Measurements from ENCODE around the gene ARIH2. TPM values are rescaled to one million over a fixed set of nuclear protein-coding genes. Genes with fewer than 3 reads are reported as not detected.

Gene ARIH2
- total and polyA plus RNA-seq, 2 donors (not counting 3 experiments of a cell fraction or from before 2014, with no cell fraction given): 59.7 to 85.5 TPM

- no peaks in the 10 kb centered on the region for H3K27me3 ChIP-seq (ENCODE audit: control insufficient read depth in 2 of 2, insufficient read depth in 2 of 2, low read length in 2 of 2)
- TF ChIP-seq MYC (IDR thresholded peaks at IDR 0.05; ENCODE audit: low read depth, low read length): no peak
- TF ChIP-seq GATA2 (IDR thresholded peaks at IDR 0.05; ENCODE audit: insufficient read depth, insufficient read length, low read depth, low read length): no peak
- TF ChIP-seq JUN (IDR thresholded peaks at IDR 0.05; ENCODE audit: borderline replicate concordance, insufficient read depth, insufficient read length, low read depth): no peak
- no peak for TF ChIP-seq MAX (IDR thresholded peaks at IDR 0.05; ENCODE audit: insufficient read depth, insufficient read length)
- no peak for TF ChIP-seq FOS (IDR thresholded peaks at IDR 0.05; ENCODE audit: borderline replicate concordance, insufficient read depth, low read length)
- no peak for TF ChIP-seq CTCF (IDR thresholded peaks at IDR 0.05; ENCODE audit: extremely low read depth in 1 of 2, insufficient read depth in 1 of 2, low read depth in 1 of 2, low read length in 2 of 2)
- no peak for TF ChIP-seq EZH2 (IDR thresholded peaks at IDR 0.05; ENCODE audit: borderline replicate concordance, low read depth, low read length, severe bottlenecking)
- no peak for TF ChIP-seq POLR2AphosphoS5 (IDR thresholded peaks at IDR 0.05; ENCODE audit: insufficient read depth, low read depth, low read length)
- TF ChIP-seq POLR2A (IDR thresholded peaks at IDR 0.05; ENCODE audit: low read depth, low read length): no peak
- H3K36me3 ChIP-seq (ENCODE audit: control insufficient read depth in 2 of 2, extremely low read depth in 1 of 2, insufficient read depth in 2 of 2, low read length in 2 of 2): peaks cover 13 to 27% of the 10 kb centered on the region in 2 experiments
- DNase-seq (ENCODE audit: low read depth, low spot score) (no peak), FAIRE-seq (no peak)
- no peaks in the 10 kb centered on the region for H3K9me3 ChIP-seq (replicated peaks; ENCODE audit: control insufficient read depth, insufficient read depth, low read length)
- H3K9me1 ChIP-seq (replicated peaks; ENCODE audit: control insufficient read depth, extremely low read depth, insufficient read depth, low read length): no peaks in the 10 kb centered on the region
- no peaks in the 10 kb centered on the region for H4K20me1 ChIP-seq (replicated peaks; ENCODE audit: control insufficient read depth, extremely low read depth, insufficient read depth, low read length)
- H3K9ac ChIP-seq (replicated peaks; ENCODE audit: extremely low read depth, insufficient read depth, low read length): no peak overlapping the region
- H2AFZ ChIP-seq (ENCODE audit: low read depth, low read length): no peak overlapping the region
- no peak overlapping the region for H3K27ac ChIP-seq (ENCODE audit: insufficient read depth, low read depth, low read length)
- H3K4me1 ChIP-seq (ENCODE audit: control insufficient read depth, extremely low read depth, insufficient read depth, low read length): peaks cover 23% of the 10 kb centered on the region
- BruUV-seq (replicated peaks): no TSS peak
- ChIA-PET POLR2A (interaction anchor here (2.4 kb wide), 1 partner anchor 18 kb away, joined by 10 read pairs; the partner anchor contains the start of gene WDR6), CTCF (interaction anchor here (0.5 to 2.0 kb wide), 2 partner anchors 37 to 167 kb away, joined by 3 to 6 read pairs; no protein-coding TSS in a partner anchor)
- intact Hi-C loops (cut with micrococcal nuclease): no loop called here
- no peak overlapping the region for H3K4me3 ChIP-seq (replicated peaks in 1 of 3; ENCODE audit: insufficient read depth in 1 of 3, low read depth in 1 of 3, low read length in 3 of 3)
- H3K79me2 ChIP-seq (ENCODE audit: control insufficient read depth, insufficient read depth, low read length): peaks cover 52% of the 10 kb centered on the region
- dilution Hi-C loops (cut with MboI; ENCODE audit: extremely low pct_ligation_motif_present, low sequenced_read_pairs): no loop called here
- no peak overlapping the region for H3K4me2 ChIP-seq (ENCODE audit: insufficient read depth, low read length)
These were observed 106.6 kb downstream of the ARIH2 start for GRCh38 chr3:49025005-49025792.

Data from endothelial cell of umbilical vein (primary cell).